Measurements from ENCODE around the gene FAM180A.

DNA sequence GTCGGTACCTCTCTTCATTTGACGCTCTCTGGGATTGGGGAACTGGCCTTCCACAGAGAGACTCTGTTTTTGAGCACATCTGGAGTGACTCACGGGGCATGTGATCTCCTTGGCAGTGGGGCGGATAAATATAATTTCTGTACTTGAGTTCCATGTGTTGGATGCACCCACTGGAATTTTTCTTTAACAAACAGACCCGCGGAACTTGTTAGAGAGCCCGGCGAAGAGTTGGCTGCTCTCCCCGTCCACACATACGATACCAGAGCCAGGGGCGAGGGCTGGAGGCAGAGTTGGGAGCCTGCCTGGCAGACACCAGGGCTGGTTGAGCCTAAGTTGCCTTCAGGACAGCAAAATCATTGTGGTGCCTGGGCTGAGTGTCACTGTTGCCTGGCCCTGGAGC is at the start of gene FAM180A:
- TF ChIP-seq, protein P1, sequence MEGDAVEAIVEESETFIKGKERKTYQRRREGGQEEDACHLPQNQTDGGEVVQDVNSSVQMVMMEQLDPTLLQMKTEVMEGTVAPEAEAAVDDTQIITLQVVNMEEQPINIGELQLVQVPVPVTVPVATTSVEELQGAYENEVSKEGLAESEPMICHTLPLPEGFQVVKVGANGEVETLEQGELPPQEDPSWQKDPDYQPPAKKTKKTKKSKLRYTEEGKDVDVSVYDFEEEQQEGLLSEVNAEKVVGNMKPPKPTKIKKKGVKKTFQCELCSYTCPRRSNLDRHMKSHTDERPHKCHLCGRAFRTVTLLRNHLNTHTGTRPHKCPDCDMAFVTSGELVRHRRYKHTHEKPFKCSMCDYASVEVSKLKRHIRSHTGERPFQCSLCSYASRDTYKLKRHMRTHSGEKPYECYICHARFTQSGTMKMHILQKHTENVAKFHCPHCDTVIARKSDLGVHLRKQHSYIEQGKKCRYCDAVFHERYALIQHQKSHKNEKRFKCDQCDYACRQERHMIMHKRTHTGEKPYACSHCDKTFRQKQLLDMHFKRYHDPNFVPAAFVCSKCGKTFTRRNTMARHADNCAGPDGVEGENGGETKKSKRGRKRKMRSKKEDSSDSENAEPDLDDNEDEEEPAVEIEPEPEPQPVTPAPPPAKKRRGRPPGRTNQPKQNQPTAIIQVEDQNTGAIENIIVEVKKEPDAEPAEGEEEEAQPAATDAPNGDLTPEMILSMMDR (IDR thresholded peaks at IDR 0.05; ENCODE audit: control extremely low read depth in 1 of 3, insufficient read depth in 1 of 3, low read depth in 1 of 3, low read length in 3 of 3), result no peak
- no peak for TF ChIP-seq HDAC2 (IDR thresholded peaks at IDR 0.05; ENCODE audit: borderline replicate concordance in 1 of 2, low read depth in 2 of 2, low read length in 2 of 2)
- TF ChIP-seq, protein P2, sequence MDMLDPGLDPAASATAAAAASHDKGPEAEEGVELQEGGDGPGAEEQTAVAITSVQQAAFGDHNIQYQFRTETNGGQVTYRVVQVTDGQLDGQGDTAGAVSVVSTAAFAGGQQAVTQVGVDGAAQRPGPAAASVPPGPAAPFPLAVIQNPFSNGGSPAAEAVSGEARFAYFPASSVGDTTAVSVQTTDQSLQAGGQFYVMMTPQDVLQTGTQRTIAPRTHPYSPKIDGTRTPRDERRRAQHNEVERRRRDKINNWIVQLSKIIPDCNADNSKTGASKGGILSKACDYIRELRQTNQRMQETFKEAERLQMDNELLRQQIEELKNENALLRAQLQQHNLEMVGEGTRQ (IDR thresholded peaks at IDR 0.05; ENCODE audit: low read length), result no peak
- no peak for TF ChIP-seq SIN3A (conservative IDR thresholded peaks at IDR 0.05 in 1 of 2, IDR thresholded peaks at IDR 0.05 in 1 of 2; ENCODE audit: low read depth in 1 of 2, low read length in 2 of 2)
- TF ChIP-seq EZH2 (IDR thresholded peaks at IDR 0.05; ENCODE audit: low read depth, low read length, severe bottlenecking), result no peak
- TF ChIP-seq, protein P3, sequence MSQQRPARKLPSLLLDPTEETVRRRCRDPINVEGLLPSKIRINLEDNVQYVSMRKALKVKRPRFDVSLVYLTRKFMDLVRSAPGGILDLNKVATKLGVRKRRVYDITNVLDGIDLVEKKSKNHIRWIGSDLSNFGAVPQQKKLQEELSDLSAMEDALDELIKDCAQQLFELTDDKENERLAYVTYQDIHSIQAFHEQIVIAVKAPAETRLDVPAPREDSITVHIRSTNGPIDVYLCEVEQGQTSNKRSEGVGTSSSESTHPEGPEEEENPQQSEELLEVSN (IDR thresholded peaks at IDR 0.05), result no peak
- TF ChIP-seq SUZ12 (IDR thresholded peaks at IDR 0.05; ENCODE audit: low read length), result no peak
- no peak for TF ChIP-seq TEAD4 (IDR thresholded peaks at IDR 0.05; ENCODE audit: low read depth, low read length)
- TF ChIP-seq BRCA1 (IDR thresholded peaks at IDR 0.05; ENCODE audit: low read depth, low read length), result no peak
